Omental fat pad (tissue), 4 donors: ENCODE data around the gene KRTAP8-1. TPM values are rescaled to one million over a fixed set of nuclear protein-coding genes. Genes with fewer than 3 reads are reported as not detected.

Experiments
- ATAC-seq: fragments of 150-250 bp; one replicate; pipeline ENCODE4 v1.9.1; 2016; ENCODE audit warnings: mild to moderate bottlenecking, moderate library complexity; ENCODE audit not compliant: low FRiP score
- DNase-seq: peaks from one replicate; pipeline ENCODE4 v3.0.0-alpha.2; 2019; ENCODE audit warnings: low spot score
- CTCF ChIP-seq, 3 donors: fragments of 450-650 bp; IDR thresholded peaks; one replicate each; pipeline ENCODE4 v1.5.1; 2016 to 2017; ENCODE audit warnings: antibody characterized with exemption in 3 of 3, mild to moderate bottlenecking in 3 of 3, moderate library complexity in 2 of 3
- total RNA-seq, 4 donors: library from RNA; depleted of rRNA; stranded (reverse); fragments of >200 nt; gene quantifications; one replicate each; pipeline ENCODE4 v1.1.0, GENCODE V29; 2016

KRTAP8-1 gene
- total RNA-seq = not detected

GRCh38 chr21:30813174-30813573, at the start of gene KRTAP8-1:
TSS of gene KRTAP8-1 (minus strand) at chr21:30813274. CDS start at chr21:30813220, 54 bp downstream.
- no peak for TF ChIP-seq CTCF (IDR thresholded peaks at IDR 0.05)
- DNase-seq (no peak), ATAC-seq (no peak)

GRCh38 chr21:30847627-30848500, 34.8 kb upstream of the KRTAP8-1 start:
- ATAC-seq (no peak), DNase-seq (no peak)
- no peak for TF ChIP-seq CTCF (IDR thresholded peaks at IDR 0.05)

- TF ChIP-seq CTCF (IDR thresholded peaks at IDR 0.05) = no peak
- ATAC-seq = no peak
- DNase-seq = no peak
These were observed 29.9 kb upstream of the KRTAP8-1 start for GRCh38 chr21:30842990-30843389.

- no peak for ATAC-seq
- no peak for TF ChIP-seq CTCF (IDR thresholded peaks at IDR 0.05)
These were observed 26.2 kb upstream of the KRTAP8-1 start for GRCh38 chr21:30839304-30839703.

GRCh38 chr21:30838536-30838935, 25.5 kb upstream of the KRTAP8-1 start:
- TF ChIP-seq CTCF (IDR thresholded peaks at IDR 0.05) = no peak
- DNase-seq = no peak
- ATAC-seq = no peak

More at GRCh38 chr21:30839304-30839703, 26.2 kb upstream of the KRTAP8-1 start:
- DNase-seq = no peak

- DNase-seq = no peak
- ATAC-seq = no peak
- TF ChIP-seq CTCF (IDR thresholded peaks at IDR 0.05) = no peak
These were observed 18.2 kb upstream of the KRTAP8-1 start for GRCh38 chr21:30831194-30831765.
